Gastroesophageal sphincter (tissue), 3 donors: Measurements from ENCODE around the gene RASGRP3.

Experiments
- EP300 ChIP-seq: sonication (generic); formaldehyde crosslinking; IDR thresholded peaks from one replicate; pipeline ENCODE4 v1.6.1; 2017; ENCODE audit warnings: antibody characterized with exemption, mild to moderate bottlenecking
- POLR2A ChIP-seq, 2 donors: fragments of 450-650 bp; IDR thresholded peaks; one replicate each; pipeline ENCODE4 v1.6.1; 2017; ENCODE audit warnings: antibody characterized with exemption in 2 of 2, mild to moderate bottlenecking in 2 of 2, moderate library complexity in 1 of 2
- POLR2AphosphoS5 ChIP-seq: sonication (generic); formaldehyde crosslinking; IDR thresholded peaks from one replicate; pipeline ENCODE4 v1.6.1; 2017; ENCODE audit warnings: antibody characterized with exemption
- TF ChIP-seq, protein P1 (sequence below), 4 experiments: fragments of 200-600 bp in 2 of 4; fragments of 450-650 bp in 2 of 4; sonication (generic) in 1 of 4; IDR thresholded peaks; one replicate each; pipeline ENCODE4 v1.5.1; 2017 to 2019; ENCODE audit warnings: antibody characterized with exemption in 4 of 4, mild to moderate bottlenecking in 2 of 4, moderate library complexity in 2 of 4

DNA sequence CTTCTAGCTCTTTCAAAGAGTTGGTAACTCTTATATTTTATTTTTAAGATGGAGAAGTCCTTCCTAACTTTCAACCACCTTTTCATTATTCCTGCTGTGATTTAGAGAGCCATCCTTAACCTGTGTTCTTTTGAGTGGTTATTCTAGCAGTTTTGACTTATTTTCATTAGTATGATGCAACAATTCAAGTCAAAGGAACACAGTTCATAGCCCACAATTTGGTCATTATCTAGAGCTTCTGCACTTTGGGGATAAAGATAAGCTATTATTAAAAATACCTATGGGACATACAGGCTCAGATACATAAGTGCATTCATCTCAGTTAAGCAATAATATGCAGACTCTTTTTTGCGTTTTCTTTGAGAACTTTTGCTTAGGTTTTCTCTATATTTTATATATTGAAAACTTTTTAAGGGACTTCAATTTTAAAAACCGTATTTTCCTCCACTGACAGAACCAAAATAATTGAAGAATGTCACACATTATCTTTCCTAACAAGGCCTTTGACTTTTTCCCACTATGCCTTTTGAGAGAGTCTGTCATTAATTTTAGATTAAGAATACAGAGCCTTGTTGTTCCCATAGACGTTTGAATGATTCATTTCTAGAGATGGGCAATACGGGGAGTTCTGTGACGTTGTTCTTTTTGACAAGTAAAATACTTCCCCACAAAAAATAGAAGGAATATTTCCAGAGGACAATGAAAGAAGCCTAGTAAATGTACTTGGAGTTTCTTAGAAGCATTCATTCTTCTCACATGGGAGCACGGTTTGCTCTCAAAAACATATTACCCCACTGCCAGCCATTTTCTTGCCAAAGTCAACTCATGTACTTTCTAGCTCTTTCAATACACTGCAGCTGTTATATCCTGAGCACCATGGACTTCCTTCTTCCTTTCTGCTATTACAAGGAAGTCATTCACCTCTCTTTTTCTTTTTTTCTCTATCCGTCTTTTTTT, 42.9 kb upstream of the RASGRP3 start:
- TF ChIP-seq, protein P1, sequence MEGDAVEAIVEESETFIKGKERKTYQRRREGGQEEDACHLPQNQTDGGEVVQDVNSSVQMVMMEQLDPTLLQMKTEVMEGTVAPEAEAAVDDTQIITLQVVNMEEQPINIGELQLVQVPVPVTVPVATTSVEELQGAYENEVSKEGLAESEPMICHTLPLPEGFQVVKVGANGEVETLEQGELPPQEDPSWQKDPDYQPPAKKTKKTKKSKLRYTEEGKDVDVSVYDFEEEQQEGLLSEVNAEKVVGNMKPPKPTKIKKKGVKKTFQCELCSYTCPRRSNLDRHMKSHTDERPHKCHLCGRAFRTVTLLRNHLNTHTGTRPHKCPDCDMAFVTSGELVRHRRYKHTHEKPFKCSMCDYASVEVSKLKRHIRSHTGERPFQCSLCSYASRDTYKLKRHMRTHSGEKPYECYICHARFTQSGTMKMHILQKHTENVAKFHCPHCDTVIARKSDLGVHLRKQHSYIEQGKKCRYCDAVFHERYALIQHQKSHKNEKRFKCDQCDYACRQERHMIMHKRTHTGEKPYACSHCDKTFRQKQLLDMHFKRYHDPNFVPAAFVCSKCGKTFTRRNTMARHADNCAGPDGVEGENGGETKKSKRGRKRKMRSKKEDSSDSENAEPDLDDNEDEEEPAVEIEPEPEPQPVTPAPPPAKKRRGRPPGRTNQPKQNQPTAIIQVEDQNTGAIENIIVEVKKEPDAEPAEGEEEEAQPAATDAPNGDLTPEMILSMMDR (IDR thresholded peaks at IDR 0.05), result no peak
- TF ChIP-seq POLR2AphosphoS5 (no peak), POLR2A (IDR thresholded peaks at IDR 0.05) (no peak), EP300 (no peak)
